Hepatocyte (in vitro differentiated cells): ENCODE measurements around the gene SLC37A1.

Experiments
- EZH2 ChIP-seq: fragments of 200-600 bp; sonication (generic); IDR thresholded peaks from 2 replicates; pipeline ENCODE4 v1.6.1; 2016; ENCODE audit warnings: antibody characterized with exemption, mild to moderate bottlenecking, borderline replicate concordance
- TF ChIP-seq, protein P1 (sequence below): fragments of 200-600 bp; sonication (generic); IDR thresholded peaks from 2 replicates; pipeline ENCODE4 v1.5.1; 2016; ENCODE audit warnings: antibody characterized with exemption, mild to moderate bottlenecking; ENCODE audit not compliant: poor library complexity

DNA sequence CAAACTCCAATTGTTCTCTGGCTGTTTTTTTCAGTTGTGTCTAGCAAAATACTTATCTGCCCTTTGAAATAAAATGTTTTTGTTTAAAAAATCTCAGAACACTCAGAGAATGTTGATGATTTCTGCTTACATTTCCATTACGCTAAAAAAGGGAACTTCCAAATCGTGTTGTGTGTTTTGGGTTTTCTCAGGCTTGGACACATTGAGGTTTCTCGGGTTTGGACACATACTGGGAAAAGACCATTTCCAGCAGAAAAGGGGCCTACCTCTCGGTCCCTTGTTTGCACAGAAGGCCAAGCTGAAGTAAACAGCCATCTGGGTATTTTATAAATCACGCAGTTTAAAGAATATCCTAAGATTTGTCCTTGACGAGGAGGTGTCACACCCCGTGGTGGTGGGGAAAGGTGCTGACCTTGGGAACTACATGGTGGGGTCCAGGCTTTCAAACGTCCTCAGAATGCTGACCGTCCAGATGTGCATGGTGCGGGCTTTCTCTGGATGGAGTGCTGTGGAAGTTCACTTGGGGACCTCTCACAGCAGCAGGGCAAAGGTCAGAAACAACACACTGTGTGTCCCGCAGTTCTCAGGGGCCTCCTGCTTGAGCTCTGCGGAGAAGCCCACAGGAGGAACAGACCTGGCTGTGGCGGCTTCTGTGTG is 67.8 kb downstream of the SLC37A1 start:
- TF ChIP-seq, protein P1, sequence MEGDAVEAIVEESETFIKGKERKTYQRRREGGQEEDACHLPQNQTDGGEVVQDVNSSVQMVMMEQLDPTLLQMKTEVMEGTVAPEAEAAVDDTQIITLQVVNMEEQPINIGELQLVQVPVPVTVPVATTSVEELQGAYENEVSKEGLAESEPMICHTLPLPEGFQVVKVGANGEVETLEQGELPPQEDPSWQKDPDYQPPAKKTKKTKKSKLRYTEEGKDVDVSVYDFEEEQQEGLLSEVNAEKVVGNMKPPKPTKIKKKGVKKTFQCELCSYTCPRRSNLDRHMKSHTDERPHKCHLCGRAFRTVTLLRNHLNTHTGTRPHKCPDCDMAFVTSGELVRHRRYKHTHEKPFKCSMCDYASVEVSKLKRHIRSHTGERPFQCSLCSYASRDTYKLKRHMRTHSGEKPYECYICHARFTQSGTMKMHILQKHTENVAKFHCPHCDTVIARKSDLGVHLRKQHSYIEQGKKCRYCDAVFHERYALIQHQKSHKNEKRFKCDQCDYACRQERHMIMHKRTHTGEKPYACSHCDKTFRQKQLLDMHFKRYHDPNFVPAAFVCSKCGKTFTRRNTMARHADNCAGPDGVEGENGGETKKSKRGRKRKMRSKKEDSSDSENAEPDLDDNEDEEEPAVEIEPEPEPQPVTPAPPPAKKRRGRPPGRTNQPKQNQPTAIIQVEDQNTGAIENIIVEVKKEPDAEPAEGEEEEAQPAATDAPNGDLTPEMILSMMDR: no peak
- no peak for TF ChIP-seq EZH2
